Measurements from ENCODE around the gene MUTYH.
"Not testable (repeated sequence)": the region's sequence is repeated elsewhere in the genome, so short reads cannot be mapped to it uniquely, and the experiment has no call there.

The MUTYH gene

DNA sequence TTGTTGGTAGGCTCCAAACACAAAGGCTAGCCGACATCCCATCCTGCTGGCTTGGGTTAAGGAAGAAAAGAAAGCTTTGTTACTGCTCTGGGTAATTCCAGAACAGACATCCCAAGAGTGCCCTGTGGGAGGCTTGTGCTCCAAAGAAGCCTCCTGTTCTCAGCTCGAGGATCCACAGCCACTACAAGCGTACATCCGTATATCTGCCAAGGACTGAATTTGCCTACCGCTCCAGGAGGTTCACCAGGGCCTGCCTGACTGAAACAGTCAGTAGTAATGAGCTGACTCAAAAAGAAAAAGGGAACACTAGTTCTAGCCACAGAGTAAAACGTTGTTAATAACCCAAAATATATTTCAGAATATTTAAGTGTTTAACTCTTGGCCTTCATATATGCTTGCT lies 24.8 kb upstream of the MUTYH start:
- DNase-seq (ENCODE audit: extremely low spot score) = no peak
- ChIA-PET POLR2A (no interaction called here), CTCF (interaction anchor here (1.0 to 23.1 kb wide), 8 partner anchors 8 to 206 kb away, joined by 3 to 389 read pairs (median 4); partner anchors contain the start of gene TESK2)
- TF ChIP-seq, protein P1, sequence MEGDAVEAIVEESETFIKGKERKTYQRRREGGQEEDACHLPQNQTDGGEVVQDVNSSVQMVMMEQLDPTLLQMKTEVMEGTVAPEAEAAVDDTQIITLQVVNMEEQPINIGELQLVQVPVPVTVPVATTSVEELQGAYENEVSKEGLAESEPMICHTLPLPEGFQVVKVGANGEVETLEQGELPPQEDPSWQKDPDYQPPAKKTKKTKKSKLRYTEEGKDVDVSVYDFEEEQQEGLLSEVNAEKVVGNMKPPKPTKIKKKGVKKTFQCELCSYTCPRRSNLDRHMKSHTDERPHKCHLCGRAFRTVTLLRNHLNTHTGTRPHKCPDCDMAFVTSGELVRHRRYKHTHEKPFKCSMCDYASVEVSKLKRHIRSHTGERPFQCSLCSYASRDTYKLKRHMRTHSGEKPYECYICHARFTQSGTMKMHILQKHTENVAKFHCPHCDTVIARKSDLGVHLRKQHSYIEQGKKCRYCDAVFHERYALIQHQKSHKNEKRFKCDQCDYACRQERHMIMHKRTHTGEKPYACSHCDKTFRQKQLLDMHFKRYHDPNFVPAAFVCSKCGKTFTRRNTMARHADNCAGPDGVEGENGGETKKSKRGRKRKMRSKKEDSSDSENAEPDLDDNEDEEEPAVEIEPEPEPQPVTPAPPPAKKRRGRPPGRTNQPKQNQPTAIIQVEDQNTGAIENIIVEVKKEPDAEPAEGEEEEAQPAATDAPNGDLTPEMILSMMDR (IDR thresholded peaks at IDR 0.05; ENCODE audit: control extremely low read depth, extremely low read depth, low read depth, missing control alignments) = no peak

- DNase-seq (ENCODE audit: extremely low spot score) = no peak
- CTCF ChIA-PET = interaction anchor here (1.2 to 23.1 kb wide), 5 partner anchors 9 to 206 kb away, joined by 4 to 389 read pairs (median 6); partner anchors contain the start of gene TESK2
- TF ChIP-seq, protein P1 (IDR thresholded peaks at IDR 0.05; ENCODE audit: control extremely low read depth, extremely low read depth, low read depth, missing control alignments) = no peak
- POLR2A ChIA-PET = no interaction called here
Measured at GRCh38 chr1:45364294-45364693, 24.1 kb upstream of the MUTYH start.

DNA sequence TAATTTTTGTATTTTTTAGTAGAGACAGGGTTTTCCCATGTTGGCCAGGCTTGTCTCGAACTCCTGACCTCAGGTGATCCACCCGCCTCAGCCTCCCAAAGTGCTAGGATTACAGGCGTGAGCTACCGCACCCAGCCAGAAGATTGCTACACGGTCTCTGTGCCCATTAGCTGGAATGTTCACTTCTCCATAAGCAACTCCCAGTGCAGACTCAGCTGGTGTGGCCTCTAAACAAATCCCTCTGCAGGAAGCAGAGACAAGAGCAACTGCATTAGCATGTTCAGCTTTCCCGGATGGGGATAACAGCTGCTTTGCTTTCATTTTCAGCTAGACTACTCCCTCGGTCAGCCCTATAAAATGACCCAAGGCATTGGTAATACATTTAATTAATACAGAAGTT lies 20.7 kb upstream of the MUTYH start:
- CTCF ChIA-PET = interaction anchor here (1.1 to 23.1 kb wide), 14 partner anchors 8 to 342 kb away, joined by 3 to 389 read pairs (median 7); partner anchors contain the start of genes CCDC163, MMACHC, MUTYH and TESK2
- DNase-seq (ENCODE audit: extremely low spot score) = not testable (repeated sequence)
- POLR2A ChIA-PET = interaction anchor here (0.6 to 1.0 kb wide), 2 partner anchors 152 to 161 kb away, joined by 3 to 4 read pairs; partner anchors contain the start of gene PRDX1

- TF ChIP-seq, protein P1 (IDR thresholded peaks at IDR 0.05; ENCODE audit: control extremely low read depth, extremely low read depth, low read depth, missing control alignments) = peak; percentile 58
- CTCF ChIA-PET = interaction anchor here (0.6 to 23.1 kb wide), 32 partner anchors 9 to 366 kb away, joined by 3 to 389 read pairs (median 4); partner anchors contain the start of genes AKR1A1, CCDC163, HECTD3 and MMACHC
- POLR2A ChIA-PET = interaction anchor here (1.0 kb wide), 1 partner anchor 162 kb away, joined by 3 read pairs; the partner anchor contains the start of gene PRDX1
- DNase-seq (ENCODE audit: extremely low spot score) = no peak
Measured at GRCh38 chr1:45359882-45360513, 19.8 kb upstream of the MUTYH start.

DNA sequence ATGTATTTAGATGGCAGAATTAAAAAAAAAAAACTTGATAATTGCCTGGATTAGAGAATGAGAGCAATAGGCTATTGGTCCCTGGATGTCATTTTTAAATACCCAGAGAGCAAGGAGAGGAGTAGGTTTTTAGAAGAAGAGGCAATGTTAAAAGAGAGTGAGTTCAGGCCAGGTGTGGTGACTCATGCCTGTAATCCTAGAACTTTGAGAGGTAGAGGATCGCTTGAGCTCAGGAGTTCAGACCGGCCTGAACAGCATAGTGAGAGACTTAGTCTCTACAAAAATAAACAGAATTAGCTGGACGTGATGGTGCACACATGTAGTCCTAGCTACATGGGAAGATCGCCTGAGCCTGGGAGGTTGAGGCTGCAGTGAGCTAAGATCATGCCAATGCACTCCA lies 15.9 kb upstream of the MUTYH start:
- ChIA-PET CTCF (interaction anchor here (1.1 to 23.1 kb wide), 6 partner anchors 11 to 520 kb away, joined by 3 to 389 read pairs (median 4); partner anchors contain the start of genes MUTYH, TESK2 and TOE1), POLR2A (interaction anchor here (0.5 to 1.0 kb wide), 2 partner anchors 33 to 166 kb away, joined by 3 read pairs; partner anchors contain the start of gene PRDX1)
- DNase-seq (ENCODE audit: extremely low spot score) = no peak
- TF ChIP-seq, protein P1 (IDR thresholded peaks at IDR 0.05; ENCODE audit: control extremely low read depth, extremely low read depth, low read depth, missing control alignments) = no peak

GRCh38 chr1:45355683-45356082 lies 15.4 kb upstream of the MUTYH start:
- no peak for DNase-seq (ENCODE audit: extremely low spot score)
- POLR2A ChIA-PET = interaction anchor here (0.5 kb wide), 1 partner anchor 32 kb away, joined by 3 read pairs; no protein-coding TSS in a partner anchor
- CTCF ChIA-PET = interaction anchor here (1.3 to 23.1 kb wide), 4 partner anchors 10 to 519 kb away, joined by 3 to 389 read pairs (median 70); partner anchors contain the start of genes MUTYH, TESK2 and TOE1
- TF ChIP-seq, protein P1 (IDR thresholded peaks at IDR 0.05; ENCODE audit: control extremely low read depth, extremely low read depth, low read depth, missing control alignments) = no peak

Measured in GM10248 (cell line).